GM23248 (cell line): ENCODE results near the gene PTGR2. TPM values are rescaled to one million over a fixed set of nuclear protein-coding genes. Genes with fewer than 3 reads are reported as not detected.
"Not testable (repeated sequence)": the region's sequence is repeated elsewhere in the genome, so short reads cannot be mapped to it uniquely, and the experiment has no call there.

Experiments
- DNase-seq: peaks from one replicate; pipeline ENCODE4 v3.0.0-alpha.2; 2015
- H2AFZ ChIP-seq: fragments of 200-600 bp; sonication (generic); 2 replicates; pipeline ENCODE4 v1.6.1; 2016; ENCODE audit warnings: antibody characterized with exemption
- H3F3A ChIP-seq: fragments of 200-600 bp; sonication (generic); 2 replicates; pipeline ENCODE4 v1.6.1; 2016; ENCODE audit warnings: mild to moderate bottlenecking, antibody characterized with exemption, mixed run types; ENCODE audit not compliant: insufficient read depth
- H3K27ac ChIP-seq: fragments of 200-600 bp; sonication (generic); 2 replicates; pipeline ENCODE4 v1.5.1; 2016; ENCODE audit warnings: mild to moderate bottlenecking
- H3K27me3 ChIP-seq: fragments of 200-600 bp; sonication (generic); replicated peaks from 2 replicates; pipeline ENCODE4 v1.6.1; 2016; ENCODE audit warnings: mild to moderate bottlenecking; ENCODE audit not compliant: insufficient read depth
- H3K36me3 ChIP-seq: fragments of 200-600 bp; sonication (generic); 2 replicates; pipeline ENCODE4 v1.6.1; 2016; ENCODE audit warnings: low read depth, mild to moderate bottlenecking
- H3K4me1 ChIP-seq: fragments of 200-600 bp; sonication (generic); 2 replicates; pipeline ENCODE4 v1.6.1; 2016; ENCODE audit warnings: mild to moderate bottlenecking; ENCODE audit not compliant: insufficient read depth
- H3K4me2 ChIP-seq: fragments of 200-600 bp; sonication (generic); one replicate; pipeline ENCODE4 v1.6.1; 2016; ENCODE audit warnings: mild to moderate bottlenecking; ENCODE audit not compliant: unreplicated experiment
- H3K4me3 ChIP-seq: fragments of 200-600 bp; sonication (generic); 2 replicates; pipeline ENCODE4 v1.5.1; 2016; ENCODE audit warnings: mild to moderate bottlenecking
- H3K79me2 ChIP-seq: fragments of 200-600 bp; sonication (generic); 2 replicates; pipeline ENCODE4 v1.6.1; 2016; ENCODE audit warnings: mild to moderate bottlenecking; ENCODE audit not compliant: insufficient read depth
- H3K9ac ChIP-seq: fragments of 200-600 bp; sonication (generic); 2 replicates; pipeline ENCODE4 v1.6.1; 2016; ENCODE audit warnings: mild to moderate bottlenecking
- H3K9me2 ChIP-seq: fragments of 200-600 bp; sonication (generic); 2 replicates; pipeline ENCODE4 v1.6.1; 2016; ENCODE audit warnings: mixed run types, mild to moderate bottlenecking, moderate library complexity; ENCODE audit not compliant: insufficient read depth
- H3K9me3 ChIP-seq: fragments of 200-600 bp; sonication (generic); one replicate; pipeline ENCODE4 v1.6.1; 2017; ENCODE audit warnings: low read depth
- H4K20me1 ChIP-seq: fragments of 200-600 bp; sonication (generic); 2 replicates; pipeline ENCODE4 v1.6.0; 2016; ENCODE audit not compliant: insufficient read depth
- EZH2 ChIP-seq: fragments of 200-600 bp; sonication (generic); IDR thresholded peaks from 2 replicates; pipeline ENCODE4 v1.6.1; 2018; ENCODE audit warnings: antibody characterized with exemption, mild to moderate bottlenecking; ENCODE audit not compliant: insufficient read depth, poor library complexity, severe bottlenecking
- EZH2phosphoT487 ChIP-seq: fragments of 200-600 bp; sonication (generic); IDR thresholded peaks from 2 replicates; pipeline ENCODE4 v1.6.1; 2018; ENCODE audit warnings: antibody characterized with exemption, moderate library complexity, mild to moderate bottlenecking, low read depth; ENCODE audit not compliant: insufficient read depth
- WGBS, 2 experiments: methylation state at CpG; one replicate each; pipeline ENCODE4 v1.1.6; 2015 to 2017; ENCODE audit warnings: low lambda C conversion rate in 2 of 2, low coverage in 1 of 2; ENCODE audit errors: missing lambda C conversion rate in 2 of 2; 5-methylcytosine and 5-hydroxymethylcytosine counted together
- in situ Hi-C: fragments of 300-500 bp; cut with MboI; formaldehyde crosslinking; loops from 2 replicates; pipeline ENCODE4 v1.15.0; 2020
- polyA plus RNA-seq: library from polyadenylated mRNA; unstranded; fragments of >200 nt; fragmentation: Nextera tagmentation; extraction: Ambion mirVana; gene quantifications from 2 replicates; pipeline ENCODE4 v1.2.1, GENCODE V29; 2016
- total RNA-seq: library from RNA; depleted of rRNA; stranded (reverse); fragments of >200 nt; shearing (Covaris generic); gene quantifications from 2 replicates; pipeline ENCODE4 v1.2.3, GENCODE V29; 2014

The PTGR2 gene
- total and polyA plus RNA-seq, 2 experiments from 2014 or later, result 7.5 to 9.4 TPM

DNA sequence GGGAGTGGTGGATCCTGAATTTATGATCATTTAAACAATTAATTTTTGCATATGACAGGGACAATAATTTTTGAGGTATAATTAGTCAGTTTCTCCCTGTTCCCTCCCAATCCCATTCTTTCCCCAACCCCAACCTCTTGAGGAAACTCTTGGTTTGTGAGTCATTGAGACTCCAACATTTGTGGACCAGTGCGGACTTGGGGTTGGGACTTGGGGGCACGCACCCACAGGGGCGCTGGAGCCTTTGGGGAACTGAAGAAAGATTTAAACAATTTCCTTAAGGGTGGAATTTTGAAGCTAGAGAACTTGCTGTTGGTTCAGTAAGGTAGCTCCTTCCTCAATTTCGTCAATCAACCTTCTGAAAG, 17.4 kb upstream of the PTGR2 start:
- H3K9me2 ChIP-seq, result no peaks in the 10 kb centered on the region

DNA sequence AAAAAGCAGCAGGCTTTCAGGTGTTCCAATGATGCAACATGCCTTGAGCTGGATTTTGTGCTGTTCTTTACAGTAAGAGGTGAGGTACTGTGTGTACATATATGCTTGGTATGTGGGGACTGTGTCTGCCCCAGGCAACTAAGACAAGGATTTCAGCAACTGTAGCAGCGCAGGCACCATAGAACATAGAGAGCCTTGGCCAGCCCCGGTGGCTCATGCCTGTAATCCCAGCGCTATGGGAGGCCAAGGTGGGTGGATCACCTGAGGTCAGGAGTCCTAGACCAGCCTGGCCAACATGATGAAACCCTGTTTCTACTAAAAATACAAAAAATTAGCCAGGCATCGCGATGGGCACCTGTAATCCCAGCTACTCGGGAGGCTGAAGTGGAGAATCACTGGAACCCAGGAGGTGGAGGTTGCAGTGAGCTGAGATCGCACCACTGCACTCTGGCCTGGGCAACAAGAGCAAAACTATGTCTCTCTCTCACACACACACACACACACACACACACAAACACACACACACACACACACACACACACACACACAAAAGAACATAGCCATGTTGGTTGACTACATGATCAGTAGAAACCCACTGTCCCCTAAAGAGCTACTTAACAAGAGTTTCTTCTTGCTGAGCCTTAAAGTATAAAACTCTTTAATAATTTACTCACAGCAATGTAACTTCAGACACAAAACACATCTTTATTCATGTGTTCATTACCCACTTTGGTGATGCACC, 13.2 kb upstream of the PTGR2 start:
- H3K27me3 ChIP-seq, H3F3A ChIP-seq, H3K4me3 ChIP-seq, H3K79me2 ChIP-seq, H3K36me3 ChIP-seq, H2AFZ ChIP-seq, H3K4me2 ChIP-seq, H3K27ac ChIP-seq, H3K9ac ChIP-seq, DNase-seq, H4K20me1 ChIP-seq, H3K9me2 ChIP-seq, H3K9me3 ChIP-seq, in situ Hi-C loops, H3K4me1 ChIP-seq: not testable (repeated sequence)
- 74 to 78% methylated on average over 7 of the region's 7 CpGs for WGBS, 2 experiments

More for the DNA sequence above, 17.4 kb upstream of the PTGR2 start:
- no peaks in the 10 kb centered on the region for H3K79me2 ChIP-seq
- H2AFZ ChIP-seq, result 0 out of 2 replicates have a peak overlapping the region, but pooled peaks have one; percentile 76
- no peak for DNase-seq
- H3F3A ChIP-seq, result peaks cover 18% of the 10 kb centered on the region
- peaks cover 19% of the 10 kb centered on the region for H3K4me1 ChIP-seq
- 77 to 90% methylated on average over 4 of the region's 4 CpGs for WGBS, 2 experiments
- no peak overlapping the region for H3K4me3 ChIP-seq
- in situ Hi-C loops, result no loop called here
- TF ChIP-seq EZH2phosphoT487 (no peak), EZH2 (no peak)
- peak overlapping the region; percentile 67 for H3K4me2 ChIP-seq
- H3K27me3 ChIP-seq, result no peaks in the 10 kb centered on the region
- H3K9ac ChIP-seq, result no peak overlapping the region
- H3K9me3 ChIP-seq, result no peaks in the 10 kb centered on the region
- no peaks in the 10 kb centered on the region for H3K36me3 ChIP-seq
- no peaks in the 10 kb centered on the region for H4K20me1 ChIP-seq
- H3K27ac ChIP-seq, result 0 out of 2 replicates have a peak overlapping the region, but pooled peaks have one; percentile 75

DNA sequence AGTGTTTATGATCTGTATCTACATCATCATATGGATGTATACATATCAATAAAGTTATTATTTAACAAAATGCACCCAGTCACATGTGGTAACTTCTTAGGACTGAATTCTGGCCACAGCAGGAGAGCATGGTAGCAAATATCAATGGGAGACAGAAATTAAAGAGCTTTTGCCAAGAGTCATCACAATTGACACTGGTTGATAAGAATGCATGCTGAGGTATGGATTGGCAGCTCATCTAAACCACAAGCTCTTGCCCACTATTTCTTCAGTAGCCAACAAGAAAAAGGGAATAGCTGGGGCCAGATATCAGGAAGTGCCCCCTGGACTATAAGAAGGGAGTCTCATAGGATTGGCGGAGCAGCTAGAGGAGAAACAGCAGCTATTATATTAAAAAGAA, 9.4 kb upstream of the PTGR2 start:
- Histone ChIP-seq H4K20me1 (no peaks in the 10 kb centered on the region), H3K36me3 (no peaks in the 10 kb centered on the region), H3K9me3 (no peaks in the 10 kb centered on the region), H3K27me3 (no peaks in the 10 kb centered on the region), H3K4me2 (no peak overlapping the region), H3K27ac (no peak overlapping the region), H3K79me2 (no peaks in the 10 kb centered on the region), H3F3A (no peaks in the 10 kb centered on the region), H2AFZ (no peak overlapping the region), H3K9ac (no peak overlapping the region), H3K4me1 (no peaks in the 10 kb centered on the region), H3K9me2 (no peaks in the 10 kb centered on the region), H3K4me3 (no peak overlapping the region)
- TF ChIP-seq EZH2phosphoT487 (no peak), EZH2 (no peak)
- in situ Hi-C loops, result no loop called here
- no peak for DNase-seq
- WGBS, 2 experiments, result 96 to 100% methylated on average over 1 of the region's 1 CpG

DNA sequence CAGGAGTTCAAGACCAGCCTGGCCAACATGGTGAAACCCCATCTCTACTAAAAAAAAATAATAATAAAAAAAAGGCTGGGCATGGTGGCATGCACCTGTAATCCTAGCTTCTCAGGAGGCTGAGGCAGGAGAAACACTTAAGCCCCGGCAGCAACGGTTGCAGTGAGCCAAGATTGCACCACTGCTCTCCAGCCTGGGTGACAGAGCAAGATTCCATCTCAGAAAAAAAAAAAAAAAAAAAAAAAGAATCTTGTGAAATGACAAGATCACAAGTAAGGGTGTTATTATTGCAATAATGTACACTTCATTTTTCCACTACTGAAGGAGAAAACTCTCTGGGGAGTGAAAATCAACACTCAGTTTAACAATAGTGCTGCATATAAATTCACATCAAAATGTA, 8.8 kb upstream of the PTGR2 start:
- no peak for DNase-seq
- no peak overlapping the region for H3K27ac ChIP-seq
- no peak overlapping the region for H2AFZ ChIP-seq
- in situ Hi-C loops, result no loop called here
- no peak overlapping the region for H3K4me3 ChIP-seq
- H3K4me1 ChIP-seq, result no peaks in the 10 kb centered on the region
- 14 to 31% methylated on average over 2 of the region's 2 CpGs for WGBS, 2 experiments
- no peaks in the 10 kb centered on the region for H3K36me3 ChIP-seq
- H3K9ac ChIP-seq, result no peak overlapping the region
- H3K9me2 ChIP-seq, result no peaks in the 10 kb centered on the region
- no peak overlapping the region for H3K4me2 ChIP-seq
- H3K27me3 ChIP-seq, result no peaks in the 10 kb centered on the region
- H3K79me2 ChIP-seq, result no peaks in the 10 kb centered on the region
- TF ChIP-seq EZH2 (no peak), EZH2phosphoT487 (no peak)
- no peaks in the 10 kb centered on the region for H4K20me1 ChIP-seq
- H3F3A ChIP-seq, result no peaks in the 10 kb centered on the region
- H3K9me3 ChIP-seq, result no peaks in the 10 kb centered on the region

DNA sequence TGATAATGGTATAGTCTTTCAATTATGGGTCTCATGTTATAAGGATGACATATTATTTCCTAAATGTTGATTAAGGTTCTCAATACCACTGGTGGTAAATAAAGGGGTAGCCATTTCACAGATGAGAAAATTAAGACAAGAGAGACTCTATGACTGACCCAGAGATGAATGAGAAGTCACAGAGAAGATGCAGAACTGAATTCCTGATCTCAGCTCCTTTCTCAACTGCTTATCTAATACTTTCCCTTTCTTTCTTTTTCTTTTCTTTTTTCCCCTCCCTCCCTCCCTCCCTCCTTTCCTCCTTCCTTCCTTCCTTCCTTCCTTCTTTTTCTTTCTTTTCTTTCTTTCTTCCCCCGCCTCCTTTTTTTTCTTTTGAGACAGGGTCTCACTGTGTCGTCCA, 8.3 kb upstream of the PTGR2 start:
- 50 to 74% methylated on average over 2 of the region's 2 CpGs for WGBS, 2 experiments
- DNase-seq, result no peak
- in situ Hi-C loops, result no loop called here
- Histone ChIP-seq H3K9me3 (no peaks in the 10 kb centered on the region), H3K36me3 (no peaks in the 10 kb centered on the region), H3K27ac (no peak overlapping the region), H3K9me2 (no peaks in the 10 kb centered on the region), H3K4me2 (no peak overlapping the region), H2AFZ (no peak overlapping the region), H3F3A (no peaks in the 10 kb centered on the region), H3K4me3 (no peak overlapping the region), H3K79me2 (no peaks in the 10 kb centered on the region), H3K27me3 (no peaks in the 10 kb centered on the region), H4K20me1 (no peaks in the 10 kb centered on the region), H3K9ac (no peak overlapping the region), H3K4me1 (no peaks in the 10 kb centered on the region)
- no peak for TF ChIP-seq EZH2phosphoT487
- no peak for TF ChIP-seq EZH2
